GM18858 (cell line): ENCODE results near the gene PDGFRB.

Experiments
- ATAC-seq: cut with Tn5 transposase; IDR thresholded peaks from one replicate; pipeline ENCODE4 v1.9.1; 2021; ENCODE audit not compliant: unreplicated experiment

PDGFRB gene

DNA sequence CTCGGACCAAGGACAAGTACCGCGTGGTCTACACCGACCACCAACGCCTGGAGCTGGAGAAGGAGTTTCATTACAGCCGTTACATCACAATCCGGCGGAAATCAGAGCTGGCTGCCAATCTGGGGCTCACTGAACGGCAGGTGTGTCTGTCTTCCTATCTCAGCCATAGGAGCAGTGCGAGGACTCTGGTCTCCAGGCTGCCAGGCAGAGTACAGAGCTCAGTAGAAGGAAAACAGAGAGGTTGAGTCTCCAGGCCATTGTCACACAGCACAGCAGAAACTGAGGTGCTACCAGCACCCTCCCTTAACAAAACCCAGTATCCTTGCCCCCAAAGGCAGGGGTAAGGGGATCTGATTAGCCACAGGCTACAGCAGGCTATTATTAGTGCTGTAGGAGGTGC is 27.1 kb upstream of the PDGFRB start:
- no peak for ATAC-seq

DNA sequence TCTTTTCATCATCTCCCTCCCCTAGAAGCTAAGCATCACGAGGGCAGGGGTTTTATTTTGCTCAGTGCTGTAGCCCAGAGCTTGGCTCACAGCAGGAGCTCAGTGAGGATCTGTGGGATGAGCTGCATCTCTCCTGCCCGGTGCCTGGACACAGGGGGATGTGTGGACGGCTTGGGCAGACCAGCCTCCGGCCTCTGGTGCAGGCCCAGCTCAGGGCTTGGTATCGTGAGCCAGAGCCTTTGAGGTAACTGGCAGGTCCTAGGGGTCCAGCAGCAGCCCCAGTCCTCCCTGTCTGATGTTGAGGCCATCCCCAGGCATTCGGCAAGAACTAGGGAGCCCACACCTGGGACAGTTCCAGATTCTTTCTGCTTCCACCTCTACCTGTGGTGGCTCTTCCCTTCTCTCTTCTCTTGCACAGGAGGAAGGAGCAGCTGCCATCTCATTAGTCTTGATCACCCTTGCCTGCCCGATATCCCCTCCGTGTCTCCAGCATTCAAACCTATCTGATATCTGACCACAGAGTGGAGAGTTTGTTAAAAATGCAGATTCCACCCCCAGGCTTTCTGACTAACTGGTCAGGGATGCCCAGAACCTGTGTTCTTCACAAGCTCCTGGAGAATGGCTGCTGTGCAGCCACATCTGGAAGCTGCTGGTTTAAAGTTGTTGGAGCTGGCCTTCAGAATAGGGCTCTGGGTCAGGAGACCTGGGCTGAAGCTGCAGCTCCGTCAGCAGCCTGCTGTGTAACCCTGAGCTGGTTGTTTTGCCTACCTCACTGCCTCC is 26.3 kb upstream of the PDGFRB start:
- no peak for ATAC-seq

DNA sequence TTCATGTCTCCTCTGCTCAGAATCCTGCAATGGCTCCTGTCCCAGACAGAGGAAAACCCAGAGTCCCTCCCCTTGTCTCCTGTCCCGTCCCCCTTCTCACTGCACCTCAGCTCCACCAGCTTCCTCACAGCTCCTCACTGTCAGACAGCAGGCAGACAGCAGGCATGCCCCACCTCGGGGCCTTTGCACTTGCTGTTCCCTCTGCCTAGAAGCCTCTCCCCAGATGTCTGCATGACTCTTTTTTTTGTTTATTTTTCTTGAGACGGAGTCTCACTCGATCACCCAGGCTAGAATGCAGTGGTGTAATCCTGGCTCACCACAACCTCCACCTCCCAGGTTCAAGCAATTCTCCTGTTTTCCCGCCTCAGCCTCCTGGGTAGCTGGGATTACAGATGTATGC is 25.4 kb upstream of the PDGFRB start:
- no peak for ATAC-seq

DNA sequence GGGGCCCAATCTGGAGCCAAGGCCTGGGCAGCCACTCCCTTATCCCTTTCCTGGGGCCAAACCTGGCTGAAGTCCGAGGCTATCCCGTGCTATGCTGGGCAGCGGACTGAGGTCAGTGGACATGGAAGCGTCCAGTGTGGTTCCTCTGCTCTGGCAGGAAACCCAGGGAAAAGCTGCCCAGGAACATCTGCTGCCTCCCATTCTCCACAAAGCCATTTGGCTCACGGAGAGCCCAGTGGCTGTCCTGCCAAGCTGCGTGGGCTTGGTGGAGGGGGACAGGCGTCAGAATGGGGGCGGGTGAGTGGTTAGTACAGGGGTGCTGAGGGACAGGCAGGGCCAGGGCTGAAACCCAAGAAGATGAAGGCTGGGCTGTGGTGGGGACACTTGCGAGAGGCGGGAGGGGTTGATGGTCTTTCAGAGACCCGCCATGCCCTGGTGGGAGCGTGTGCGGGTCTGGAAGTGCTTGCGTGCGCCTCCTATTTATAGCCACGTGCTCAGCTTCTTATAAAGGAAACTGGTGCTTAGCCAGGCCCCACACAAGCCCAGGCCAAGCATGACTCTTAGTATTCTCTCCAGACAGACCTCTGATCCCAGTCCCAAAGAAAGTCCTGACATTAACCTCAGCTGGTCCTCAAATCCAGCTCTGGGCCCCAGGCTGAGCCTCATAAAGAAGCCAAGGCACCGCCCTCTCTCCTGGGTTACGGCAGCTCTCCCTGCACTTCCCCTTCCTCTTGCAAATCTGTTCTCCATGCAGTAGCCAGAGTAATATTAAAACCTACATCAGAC is 24.8 kb upstream of the PDGFRB start:
- no peak for ATAC-seq

DNA sequence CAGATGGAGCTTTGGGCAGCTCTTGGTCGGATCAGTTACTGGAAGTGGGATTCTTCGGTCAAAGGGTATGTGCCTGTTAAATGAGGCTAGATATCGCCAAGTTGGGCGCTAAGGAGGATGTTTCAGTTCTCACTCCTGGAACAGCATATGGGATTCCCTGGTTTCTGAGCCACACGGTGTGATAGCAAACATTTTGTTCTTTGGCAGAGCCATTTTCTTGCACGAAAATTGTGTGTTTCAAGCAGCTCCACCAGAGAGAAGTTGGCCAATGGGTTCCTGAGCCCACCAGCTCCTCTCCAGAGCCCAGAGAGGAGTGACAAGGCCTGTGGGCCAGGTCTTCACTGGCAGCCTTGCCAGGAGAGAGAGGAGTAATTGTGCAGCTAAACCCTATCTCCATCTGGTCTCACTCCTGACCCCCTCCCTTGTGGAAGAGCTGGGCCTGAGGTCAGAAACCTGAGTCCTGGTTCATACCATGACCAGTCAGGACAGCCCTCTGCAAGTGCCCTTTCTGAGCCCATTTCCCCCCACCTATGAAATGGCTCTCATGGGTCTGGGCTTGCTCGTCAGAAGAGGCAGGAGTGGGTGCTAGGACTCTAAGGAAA is 23.5 kb upstream of the PDGFRB start:
- ATAC-seq = no peak

DNA sequence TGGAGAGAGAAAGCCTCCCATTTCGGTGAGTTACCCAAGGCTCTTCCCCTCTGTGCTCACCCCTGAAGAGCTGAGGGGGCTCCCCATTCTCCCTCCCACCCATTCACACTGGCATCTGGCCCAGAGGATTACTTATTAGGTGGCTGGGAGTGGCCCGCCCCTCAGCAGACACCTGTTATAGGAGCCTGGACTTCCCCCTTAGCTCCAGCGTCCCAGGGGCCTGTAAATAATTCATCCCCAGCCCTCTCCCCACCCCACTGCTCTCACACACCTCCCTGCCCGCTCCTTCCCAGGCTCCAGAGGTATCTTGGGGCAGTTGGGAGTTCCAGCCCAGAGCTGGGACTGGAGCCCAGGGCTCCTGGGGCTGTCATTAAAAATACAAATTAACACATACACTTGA is 22.6 kb upstream of the PDGFRB start:
- ATAC-seq = no peak

DNA sequence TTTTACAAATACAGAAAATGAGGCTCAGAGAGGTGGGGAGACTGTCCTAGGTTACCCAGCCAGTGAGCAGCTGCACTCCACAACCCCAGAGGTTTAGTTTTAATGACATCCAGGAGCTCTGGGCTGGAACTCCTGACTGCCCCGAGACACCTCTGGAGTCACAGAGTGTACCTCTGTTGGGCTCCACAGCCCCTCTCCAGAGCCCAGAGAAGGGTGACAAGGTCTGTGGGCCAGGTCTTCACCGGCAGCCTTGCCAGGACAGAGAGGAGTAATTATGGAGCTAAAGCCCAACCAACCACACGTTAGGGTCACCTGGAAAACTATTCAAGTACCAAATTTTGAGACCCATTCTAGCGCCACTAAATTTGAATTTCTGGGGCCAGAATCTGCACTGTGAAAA is 22.1 kb upstream of the PDGFRB start:
- ATAC-seq = no peak

DNA sequence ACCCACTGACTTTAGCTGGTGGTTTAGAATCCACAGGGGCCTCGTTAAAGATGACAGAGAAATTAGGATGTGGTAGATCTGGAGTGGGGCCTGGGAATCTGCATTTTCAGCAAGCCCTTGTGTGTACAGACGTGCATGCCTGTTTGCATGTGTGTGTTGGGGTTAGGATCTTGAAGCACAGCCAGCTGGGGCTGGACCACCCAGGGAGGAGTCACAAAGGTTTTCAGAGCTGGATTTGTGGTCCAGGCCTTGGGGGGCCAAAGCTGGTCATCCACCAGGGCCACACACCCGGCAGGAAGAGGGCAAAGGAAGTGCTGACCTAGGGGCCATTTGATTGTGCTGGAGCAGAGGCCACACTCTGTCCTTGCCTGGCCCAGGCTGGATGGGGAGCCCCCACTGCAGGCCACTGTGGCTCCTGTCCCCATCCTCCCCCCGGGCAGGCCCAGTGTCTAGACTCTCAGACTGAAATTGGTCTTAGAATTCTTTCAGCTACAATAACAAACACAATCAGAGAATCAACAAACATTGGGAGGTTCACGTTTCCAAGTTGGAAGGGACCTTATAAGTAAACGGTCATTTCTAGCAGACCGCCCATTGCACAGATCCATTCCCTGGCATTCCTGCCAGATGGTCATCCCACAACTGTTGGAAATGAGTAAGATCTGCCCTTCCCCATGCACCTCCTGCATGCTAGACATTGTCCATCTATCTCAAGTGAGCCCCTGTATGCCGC is 21.3 kb upstream of the PDGFRB start:
- no peak for ATAC-seq

DNA sequence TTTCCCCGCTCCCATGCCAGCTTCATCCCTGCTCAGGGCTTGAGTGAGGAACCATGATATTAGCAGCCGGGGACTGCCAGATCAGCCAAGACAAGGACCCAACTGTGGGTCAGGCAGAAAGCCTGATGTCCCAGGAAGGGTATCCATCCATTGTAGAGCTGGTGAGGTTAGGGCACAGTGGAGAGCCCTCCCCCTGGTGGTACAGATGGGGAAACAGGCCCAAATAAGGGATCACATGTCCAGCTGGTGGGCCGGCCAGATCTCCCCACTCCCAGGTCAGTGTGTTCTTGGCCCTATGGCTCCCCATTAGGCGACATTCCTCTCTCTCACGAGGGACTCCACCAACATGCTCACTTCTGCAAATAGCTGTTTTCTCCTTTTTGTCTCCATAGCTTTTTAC is 19.9 kb upstream of the PDGFRB start:
- no peak for ATAC-seq

DNA sequence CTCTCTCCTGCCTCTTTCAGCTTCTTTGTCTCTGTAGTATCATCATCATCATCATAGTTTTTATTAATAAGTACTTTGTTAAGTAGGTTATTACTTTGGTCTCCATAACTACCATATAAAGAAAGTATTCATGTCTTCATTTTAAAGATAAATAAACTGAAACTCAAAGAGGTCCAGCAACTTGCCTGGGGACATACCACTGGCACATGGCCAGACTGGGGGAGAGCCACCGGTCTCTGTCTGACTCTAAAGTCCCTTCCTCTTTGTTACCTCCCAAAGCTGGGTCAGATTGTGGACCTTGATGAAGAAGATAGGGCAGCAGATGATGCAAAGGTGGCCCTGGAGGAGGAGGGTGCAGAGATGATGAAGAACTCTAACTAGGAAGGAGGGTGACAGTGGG is 19.4 kb upstream of the PDGFRB start:
- ATAC-seq = no peak

DNA sequence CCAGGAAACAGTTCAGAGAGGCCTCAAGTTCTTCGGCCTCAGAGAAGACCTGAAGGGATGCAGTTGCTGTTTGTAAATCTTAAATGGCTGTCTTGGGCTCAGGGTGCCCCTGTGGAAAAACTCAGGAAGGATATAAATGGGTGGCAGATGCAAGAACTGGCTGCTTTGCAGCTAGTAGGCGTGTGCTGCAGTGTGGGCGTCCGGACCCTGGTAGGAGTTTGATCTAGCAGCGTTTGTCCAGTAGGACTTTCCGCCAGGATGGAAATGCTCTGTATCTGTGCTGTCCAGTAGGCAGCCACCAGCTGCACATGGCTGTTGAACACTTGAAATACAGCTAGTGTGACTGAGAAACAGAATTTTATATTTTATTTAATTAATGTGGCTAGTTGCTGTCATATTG is 18.6 kb upstream of the PDGFRB start:
- no peak for ATAC-seq

DNA sequence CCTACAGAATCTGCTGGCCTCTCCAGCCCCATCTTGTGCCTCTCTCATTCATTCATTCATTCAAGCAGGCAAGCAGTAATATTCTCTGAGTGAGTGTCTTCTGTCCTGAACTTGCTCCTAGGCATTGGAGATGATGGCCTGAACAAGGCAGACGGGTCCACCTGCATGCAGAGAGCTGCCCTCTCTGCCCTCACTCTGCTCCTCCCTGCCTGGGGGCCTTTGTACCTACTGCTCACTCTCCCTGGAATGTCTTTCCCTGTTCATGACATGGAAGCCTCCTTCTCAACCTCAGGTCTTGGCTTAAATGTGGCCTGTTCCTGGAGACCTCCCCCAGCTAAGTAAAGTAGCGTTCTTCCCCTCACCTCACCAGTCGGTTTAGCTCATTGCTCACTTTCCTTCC is 17.5 kb upstream of the PDGFRB start:
- ATAC-seq = no peak

DNA sequence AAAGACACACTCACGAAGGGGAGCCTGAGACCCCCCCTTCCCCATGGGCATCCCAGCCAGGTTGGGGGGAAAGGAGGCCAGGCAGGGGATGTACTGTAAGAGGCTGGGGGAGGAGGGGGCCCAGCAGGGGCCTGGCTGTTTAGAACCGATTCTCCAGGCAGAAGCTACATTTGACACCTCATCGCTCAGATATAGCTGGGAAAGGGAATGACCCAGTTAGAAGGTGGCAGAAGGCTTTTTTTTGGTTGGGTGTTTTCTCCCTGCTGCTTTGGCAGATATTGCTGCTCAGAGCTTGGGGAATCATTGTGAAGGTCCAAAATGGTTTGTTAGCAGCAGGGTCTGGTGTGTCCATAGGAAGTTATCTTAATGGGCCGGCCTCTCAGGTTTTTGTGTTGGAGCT is 16.9 kb upstream of the PDGFRB start:
- no peak for ATAC-seq

DNA sequence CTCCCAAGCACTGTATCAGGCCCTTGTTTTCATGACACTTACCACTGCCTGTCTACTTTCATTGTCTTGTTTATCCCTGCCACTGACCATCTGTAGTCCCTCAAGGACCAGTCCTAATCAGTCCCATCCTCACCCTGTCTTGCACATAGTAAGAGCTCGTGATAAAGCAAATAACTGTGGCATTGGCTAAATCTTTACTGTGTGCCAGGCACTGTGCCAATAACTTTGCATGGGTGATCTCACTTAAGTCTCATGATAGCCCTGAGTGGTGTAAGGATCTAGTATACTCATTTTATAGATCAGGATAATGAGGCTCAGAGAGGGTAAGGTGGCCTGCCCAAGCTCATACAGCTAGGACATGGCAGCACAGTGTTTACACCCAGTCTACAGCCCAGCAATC is 16.5 kb upstream of the PDGFRB start:
- ATAC-seq = no peak

DNA sequence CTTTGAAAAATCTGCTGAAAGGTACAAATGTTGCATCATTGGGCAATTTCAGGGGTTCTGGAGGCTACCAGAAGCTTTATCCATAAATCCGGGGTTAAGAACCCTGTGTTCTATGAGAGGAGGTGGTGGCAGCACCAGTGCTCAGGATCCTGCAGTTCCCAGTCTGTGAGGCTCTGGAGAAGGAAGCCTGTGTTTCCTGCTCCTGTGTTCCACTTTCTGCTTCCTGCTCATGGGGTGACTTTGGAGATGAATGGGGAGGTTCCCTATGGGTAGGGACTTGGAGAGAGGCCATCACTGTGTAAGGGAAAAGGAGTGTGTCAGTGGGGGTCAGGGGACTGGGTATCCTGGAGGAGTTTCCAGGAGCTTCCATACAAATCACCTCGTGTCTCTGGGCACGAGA is 13.2 kb upstream of the PDGFRB start:
- no peak for ATAC-seq

DNA sequence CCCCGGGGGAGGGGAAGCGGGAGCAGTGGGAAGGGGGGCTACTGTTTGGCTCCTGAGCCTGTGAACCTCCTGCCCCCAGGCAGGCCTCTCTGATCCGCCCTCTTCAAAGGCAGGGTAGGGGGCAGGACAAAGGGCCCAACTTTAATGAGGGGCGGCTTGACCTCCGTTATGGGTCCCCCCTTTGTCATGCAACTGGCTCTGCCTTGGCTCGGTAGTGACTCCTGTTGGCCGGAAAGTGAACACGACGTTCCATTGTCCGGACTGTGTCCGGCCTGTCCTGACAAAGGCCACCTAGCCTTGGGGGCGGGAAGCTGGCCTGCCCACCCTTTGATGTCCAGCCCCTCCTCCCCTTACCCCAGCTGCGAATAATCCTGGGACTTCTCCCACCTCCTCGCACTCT is 12.3 kb upstream of the PDGFRB start:
- no peak for ATAC-seq

DNA sequence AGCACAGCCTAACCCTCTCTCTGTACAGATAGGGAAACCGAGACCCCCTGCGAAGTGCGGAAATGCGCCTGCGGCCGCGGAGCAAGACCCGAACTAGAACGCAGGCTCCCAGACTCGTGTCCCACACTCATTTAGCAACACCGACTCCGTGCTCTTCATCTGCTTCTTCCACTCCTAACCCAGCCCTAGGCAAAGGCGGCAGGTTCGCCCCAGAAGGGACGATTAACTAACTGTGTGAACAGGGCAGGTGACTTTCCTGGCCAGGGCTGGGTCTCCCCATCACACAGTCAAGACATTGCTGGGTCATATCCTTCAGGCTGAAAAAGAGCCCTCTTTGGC is 11.8 kb upstream of the PDGFRB start:
- no peak for ATAC-seq

DNA sequence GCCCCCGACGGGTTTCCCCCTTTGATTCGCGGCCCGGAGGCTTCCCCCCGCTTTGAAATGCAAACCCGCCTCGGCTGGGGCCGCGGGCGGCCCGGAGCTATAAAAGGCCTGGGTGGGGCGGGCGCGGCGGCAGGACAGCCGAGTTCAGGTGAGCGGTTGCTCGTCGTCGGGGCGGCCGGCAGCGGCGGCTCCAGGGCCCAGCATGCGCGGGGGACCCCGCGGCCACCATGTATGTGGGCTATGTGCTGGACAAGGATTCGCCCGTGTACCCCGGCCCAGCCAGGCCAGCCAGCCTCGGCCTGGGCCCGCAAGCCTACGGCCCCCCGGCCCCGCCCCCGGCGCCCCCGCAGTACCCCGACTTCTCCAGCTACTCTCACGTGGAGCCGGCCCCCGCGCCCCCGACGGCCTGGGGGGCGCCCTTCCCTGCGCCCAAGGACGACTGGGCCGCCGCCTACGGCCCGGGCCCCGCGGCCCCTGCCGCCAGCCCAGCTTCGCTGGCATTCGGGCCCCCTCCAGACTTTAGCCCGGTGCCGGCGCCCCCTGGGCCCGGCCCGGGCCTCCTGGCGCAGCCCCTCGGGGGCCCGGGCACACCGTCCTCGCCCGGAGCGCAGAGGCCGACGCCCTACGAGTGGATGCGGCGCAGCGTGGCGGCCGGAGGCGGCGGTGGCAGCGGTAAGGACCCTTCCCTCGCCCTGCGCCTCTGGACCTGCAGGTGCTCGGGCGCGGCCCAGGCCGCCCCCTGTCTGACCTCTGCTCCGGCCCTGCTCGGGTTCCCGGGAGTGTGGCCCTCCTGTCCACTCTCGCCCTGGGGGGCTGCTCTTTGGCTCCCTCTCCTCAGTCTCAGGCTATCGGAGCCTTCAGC is 11.2 kb upstream of the PDGFRB start, which contains the start of gene CDX1:
CDX1 (plus strand) TSS at position 129 of the 862 bp plus-strand sequence; CDS start at position 228, 99 bp downstream.
- no peak for ATAC-seq

DNA sequence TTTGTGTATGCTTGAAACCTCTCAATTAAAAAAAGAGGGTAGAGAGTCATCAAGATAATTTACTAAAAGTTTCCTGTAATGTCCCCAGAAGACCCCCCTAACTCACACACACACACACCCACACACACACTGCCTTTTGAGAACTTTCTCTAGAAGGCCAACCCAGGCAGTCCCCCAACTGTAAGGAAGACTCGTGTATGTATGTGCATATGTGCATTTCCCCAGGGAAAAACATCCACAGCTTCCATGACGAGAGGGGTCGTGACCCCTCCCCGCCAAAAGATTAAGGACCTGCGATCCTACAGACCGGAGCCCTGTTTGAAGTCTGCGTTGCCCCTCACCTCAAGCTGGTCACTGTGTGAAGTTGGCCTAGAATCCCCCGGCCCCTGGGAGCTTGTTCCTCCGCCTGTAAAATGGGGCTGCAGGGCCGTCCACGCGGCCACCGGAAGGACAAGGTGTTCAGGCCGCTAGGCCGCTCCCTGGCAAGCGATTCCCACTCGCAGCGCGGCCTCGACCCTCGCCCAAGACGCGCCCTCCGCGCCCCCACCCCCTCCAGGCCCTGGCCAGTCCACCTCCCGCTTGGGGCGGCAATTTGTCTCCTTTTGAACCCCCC is 10.5 kb upstream of the PDGFRB start:
- ATAC-seq = no peak
